Measurements from ENCODE around the gene KRTDAP. TPM values are rescaled to one million over a fixed set of nuclear protein-coding genes. Genes with fewer than 3 reads are reported as not detected.

KRTDAP gene
- total and polyA plus RNA-seq, 9 of the 15 experiments (the other 6 are each of a cell fraction or from before 2014, with no cell fraction given): not detected

GRCh38 chr19:35470128-35470527 lies 20.1 kb downstream of the KRTDAP start:
- Histone ChIP-seq H3K9ac (ENCODE audit: insufficient read depth in 1 of 2, low read depth in 2 of 2, low read length in 2 of 2) (no peak overlapping the region), H3K36me3 (ENCODE audit: control insufficient read depth, insufficient read depth, low read length) (no peaks in the 10 kb centered on the region), H3K4me2 (ENCODE audit: insufficient read depth, low read length) (no peak overlapping the region), H3K4me1 (replicated peaks in 1 of 2; ENCODE audit: control insufficient read depth in 2 of 2, insufficient read depth in 2 of 2, low read length in 2 of 2) (no peaks in the 10 kb centered on the region), H2AFZ (ENCODE audit: low read depth, low read length) (no peak overlapping the region), H3K4me3 (no peak overlapping the region), H3K9me3 (replicated peaks; ENCODE audit: control insufficient read depth, insufficient read depth, low read depth, low read length) (no peaks in the 10 kb centered on the region), H3K27me3 (ENCODE audit: control insufficient read depth in 2 of 2, insufficient read depth in 2 of 2, low read length in 2 of 2) (peaks cover 29 to 36% of the 10 kb centered on the region in 2 experiments), H3K9me1 (ENCODE audit: control insufficient read depth, insufficient read depth, low read length) (no peaks in the 10 kb centered on the region), H3K79me2 (ENCODE audit: control insufficient read depth, insufficient read depth, low read length) (no peaks in the 10 kb centered on the region), H4K20me1 (replicated peaks; ENCODE audit: control insufficient read depth, insufficient read depth, low read length) (peaks cover 10% of the 10 kb centered on the region; the same call in 1 of the 2 replicates), H3K27ac (ENCODE audit: extremely low read depth, low read depth, low read length) (no peak overlapping the region)
- BruUV-seq (replicated peaks): no TSS peak
- WGBS (ENCODE audit: insufficient coverage, low coverage, missing lambda C conversion rate): 2% methylated on average over 7 of the region's 7 CpGs
- in situ Hi-C loops (cut with MboI) (no loop called here), intact Hi-C loops (cut with micrococcal nuclease) (no loop called here)
- TF ChIP-seq ZBTB8A (IDR thresholded peaks at IDR 0.05; ENCODE audit: partially characterized antibody) (no peak), MTA1 (IDR thresholded peaks at IDR 0.05; ENCODE audit: borderline replicate concordance) (no peak), ATF2 (CRISPR knock-in tag; IDR thresholded peaks at IDR 0.05) (no peak), POLR2G (IDR thresholded peaks at IDR 0.05; ENCODE audit: low read depth, low read length) (no peak), NR2C1 (IDR thresholded peaks at IDR 0.05) (no peak), NR2C1 (tag; IDR thresholded peaks at IDR 0.05) (no peak), RFX1 (IDR thresholded peaks at IDR 0.05) (no peak), ZNF609 (CRISPR knock-in tag; IDR thresholded peaks at IDR 0.05; ENCODE audit: borderline replicate concordance) (no peak), MLX (CRISPR knock-in tag; conservative IDR thresholded peaks at IDR 0.05) (no peak), BHLHE40 (IDR thresholded peaks at IDR 0.05; ENCODE audit: low read length) (no peak), NFE2L1 (tag; IDR thresholded peaks at IDR 0.05; ENCODE audit: borderline replicate concordance, low read depth) (no peak), POLR2B (IDR thresholded peaks at IDR 0.05; ENCODE audit: low read depth, partially characterized antibody) (no peak)
- DNase-seq (ENCODE audit: extremely low read depth in 1 of 4, low spot score in 3 of 4) (no peak), FAIRE-seq (no peak), ATAC-seq (no peak)
- ChIA-PET CTCF (ENCODE audit: low intra/inter-chr PET ratio) (no interaction called here), POLR2A (no interaction called here)

Measured in K562 (cell line).